Endodermal cell (in vitro differentiated cells): ENCODE results near the gene MCTP1. TPM values are rescaled to one million over a fixed set of nuclear protein-coding genes. Genes with fewer than 3 reads are reported as not detected.

Experiments
- DNase-seq: peaks from one replicate; pipeline ENCODE4 v3.0.0-alpha.2; 2017
- H3K27ac ChIP-seq: 2 replicates; pipeline ENCODE4 v1.5.1; 2013; ENCODE audit warnings: mild to moderate bottlenecking, low read depth, low read length, moderate library complexity
- H3K27me3 ChIP-seq: 2 replicates; pipeline ENCODE4 v1.6.1; 2013; ENCODE audit warnings: mild to moderate bottlenecking, low read length, moderate library complexity; ENCODE audit not compliant: insufficient read depth, control insufficient read depth, poor library complexity, severe bottlenecking
- H3K36me3 ChIP-seq: 2 replicates; pipeline ENCODE4 v1.7.0; 2013; ENCODE audit warnings: mild to moderate bottlenecking, low read length, moderate library complexity; ENCODE audit not compliant: control insufficient read depth, insufficient read depth
- H3K4me1 ChIP-seq: one replicate; pipeline ENCODE4 v1.7.0; 2013; ENCODE audit warnings: low read length; ENCODE audit not compliant: control insufficient read depth, insufficient read depth
- H3K4me3 ChIP-seq: 2 replicates; pipeline ENCODE4 v1.5.1; 2013; ENCODE audit warnings: mild to moderate bottlenecking, low read length, moderate library complexity
- H3K9ac ChIP-seq: 2 replicates; pipeline ENCODE4 v1.6.1; 2013; ENCODE audit warnings: mild to moderate bottlenecking, low read length, moderate library complexity; ENCODE audit not compliant: poor library complexity, severe bottlenecking; ENCODE audit errors: extremely low read depth
- H3K9me3 ChIP-seq: 2 replicates; pipeline ENCODE4 v1.6.1; 2013; ENCODE audit warnings: mild to moderate bottlenecking, low read length, moderate library complexity; ENCODE audit not compliant: control insufficient read depth
- H3K27ac Mint-ChIP-seq: 2 replicates; pipeline ENCODE4 v1.8.0; 2020; ENCODE audit warnings: mixed read lengths
- H3K27me3 Mint-ChIP-seq: 2 replicates; pipeline ENCODE4 v1.8.0; 2021; ENCODE audit warnings: mild to moderate bottlenecking, mixed read lengths; ENCODE audit not compliant: insufficient read depth
- H3K36me3 Mint-ChIP-seq: 2 replicates; pipeline ENCODE4 v1.8.0; 2020; ENCODE audit warnings: low read depth, mixed read lengths
- H3K4me1 Mint-ChIP-seq: 2 replicates; pipeline ENCODE4 v1.8.0; 2020; ENCODE audit warnings: mixed read lengths
- H3K4me3 Mint-ChIP-seq: 2 replicates; pipeline ENCODE4 v1.8.0; 2020; ENCODE audit warnings: mild to moderate bottlenecking, moderate library complexity, mixed read lengths
- H3K9me3 Mint-ChIP-seq: 2 replicates; pipeline ENCODE4 v1.8.0; 2020; ENCODE audit warnings: mild to moderate bottlenecking, mixed read lengths
- WGBS, 2 experiments: methylation state at CpG; one replicate each; pipeline versions ENCODE4 v1.1.5 to v1.1.7; 2013; ENCODE audit warnings: missing lambda C conversion rate in 2 of 2, mixed read lengths in 1 of 2; ENCODE audit not compliant: insufficient coverage in 1 of 2, insufficient read length in 1 of 2; 5-methylcytosine and 5-hydroxymethylcytosine counted together
- total RNA-seq, 2 donors: library from RNA; stranded (reverse); fragmentation: NEBNext Ultra II Directional in 1 of 2; extraction: Animal tissue kit (Norgen Biotek cat#: 25700) in 1 of 2; gene quantifications; 2 replicates in 1 of 2; 3 replicates in 1 of 2; pipeline ENCODE4 v1.2.1, GENCODE V29; 2021
- TF ChIP-seq, protein P1 (sequence below): fragments of 200-600 bp; sonication (generic); conservative IDR thresholded peaks from 2 replicates; pipeline ENCODE4 v1.5.0; 2021; ENCODE audit warnings: antibody characterized with exemption, mild to moderate bottlenecking

The MCTP1 gene
- total RNA-seq, 2 donors from 2014 or later = 0.71 to 3.7 TPM

DNA sequence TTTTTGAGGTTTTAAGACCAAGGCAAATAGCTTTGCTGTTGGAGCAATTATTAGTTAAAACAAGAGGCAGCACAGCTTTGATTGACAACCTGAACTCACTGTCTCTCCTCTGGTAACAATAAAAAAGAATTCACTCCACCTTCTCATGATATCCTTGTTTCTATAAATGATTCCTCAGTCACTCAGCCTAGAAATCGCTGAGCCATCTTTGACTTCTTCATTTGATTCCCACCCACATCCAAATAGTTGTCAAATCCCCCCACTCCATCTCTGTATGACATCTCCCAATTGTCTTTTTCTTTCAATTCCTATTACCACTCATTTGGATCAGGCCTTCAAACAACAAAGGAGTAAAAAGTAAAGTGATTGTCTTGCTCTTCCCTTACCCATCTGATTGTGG is 266.4 kb downstream of the MCTP1 start:
- DNase-seq = no peak
- TF ChIP-seq, protein P1, sequence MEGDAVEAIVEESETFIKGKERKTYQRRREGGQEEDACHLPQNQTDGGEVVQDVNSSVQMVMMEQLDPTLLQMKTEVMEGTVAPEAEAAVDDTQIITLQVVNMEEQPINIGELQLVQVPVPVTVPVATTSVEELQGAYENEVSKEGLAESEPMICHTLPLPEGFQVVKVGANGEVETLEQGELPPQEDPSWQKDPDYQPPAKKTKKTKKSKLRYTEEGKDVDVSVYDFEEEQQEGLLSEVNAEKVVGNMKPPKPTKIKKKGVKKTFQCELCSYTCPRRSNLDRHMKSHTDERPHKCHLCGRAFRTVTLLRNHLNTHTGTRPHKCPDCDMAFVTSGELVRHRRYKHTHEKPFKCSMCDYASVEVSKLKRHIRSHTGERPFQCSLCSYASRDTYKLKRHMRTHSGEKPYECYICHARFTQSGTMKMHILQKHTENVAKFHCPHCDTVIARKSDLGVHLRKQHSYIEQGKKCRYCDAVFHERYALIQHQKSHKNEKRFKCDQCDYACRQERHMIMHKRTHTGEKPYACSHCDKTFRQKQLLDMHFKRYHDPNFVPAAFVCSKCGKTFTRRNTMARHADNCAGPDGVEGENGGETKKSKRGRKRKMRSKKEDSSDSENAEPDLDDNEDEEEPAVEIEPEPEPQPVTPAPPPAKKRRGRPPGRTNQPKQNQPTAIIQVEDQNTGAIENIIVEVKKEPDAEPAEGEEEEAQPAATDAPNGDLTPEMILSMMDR = no peak
- Mint-ChIP-seq H3K27me3 (no peaks in the 10 kb centered on the region), H3K9me3 (no peaks in the 10 kb centered on the region), H3K36me3 (no peaks in the 10 kb centered on the region), H3K27ac (no peak overlapping the region), H3K4me3 (no peak overlapping the region), H3K4me1 (no peaks in the 10 kb centered on the region)
- Histone ChIP-seq H3K9me3 (no peaks in the 10 kb centered on the region), H3K4me3 (no peak overlapping the region), H3K9ac (no peak overlapping the region), H3K36me3 (no peaks in the 10 kb centered on the region), H3K27me3 (no peaks in the 10 kb centered on the region), H3K27ac (no peak overlapping the region), H3K4me1 (no peaks in the 10 kb centered on the region)
- 89% methylated on average over 1 of the region's 1 CpG; no CpG with 5 or more reads in 1 of the 2 experiments for WGBS, 2 experiments

DNA sequence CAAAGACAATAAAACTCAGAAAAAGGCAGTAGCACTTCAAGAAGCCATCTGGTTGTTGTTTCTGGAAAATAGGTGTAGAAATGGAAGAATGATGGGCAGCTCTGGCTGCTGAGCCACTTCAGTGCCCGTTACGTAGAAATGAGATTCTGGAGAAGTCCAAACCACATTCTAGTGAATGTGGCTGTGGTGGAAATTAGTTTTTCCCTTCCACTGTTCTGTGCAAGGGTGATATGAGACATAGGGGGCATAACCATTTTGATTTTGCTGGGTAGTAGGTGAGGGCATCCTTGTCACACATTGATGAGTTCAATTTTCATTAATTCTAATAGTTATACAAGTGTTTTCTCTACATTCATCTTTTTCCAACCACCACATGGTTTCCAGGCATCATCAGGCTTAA is 275.1 kb downstream of the MCTP1 start:
- no peak overlapping the region for H3K27ac Mint-ChIP-seq
- TF ChIP-seq, protein P1 = no peak
- Histone ChIP-seq H3K36me3 (no peaks in the 10 kb centered on the region), H3K4me1 (no peaks in the 10 kb centered on the region), H3K9me3 (peaks cover 2% of the 10 kb centered on the region), H3K27me3 (no peaks in the 10 kb centered on the region), H3K9ac (no peak overlapping the region), H3K27ac (no peak overlapping the region), H3K4me3 (no peak overlapping the region)
- no peak overlapping the region for H3K4me3 Mint-ChIP-seq
- no peak for DNase-seq
- no peaks in the 10 kb centered on the region for H3K27me3 Mint-ChIP-seq
- peaks cover 11% of the 10 kb centered on the region for H3K9me3 Mint-ChIP-seq
- H3K4me1 Mint-ChIP-seq = no peaks in the 10 kb centered on the region
- 95 to 100% methylated on average over 2 of the region's 2 CpGs for WGBS, 2 experiments
- H3K36me3 Mint-ChIP-seq = peaks cover 2% of the 10 kb centered on the region

DNA sequence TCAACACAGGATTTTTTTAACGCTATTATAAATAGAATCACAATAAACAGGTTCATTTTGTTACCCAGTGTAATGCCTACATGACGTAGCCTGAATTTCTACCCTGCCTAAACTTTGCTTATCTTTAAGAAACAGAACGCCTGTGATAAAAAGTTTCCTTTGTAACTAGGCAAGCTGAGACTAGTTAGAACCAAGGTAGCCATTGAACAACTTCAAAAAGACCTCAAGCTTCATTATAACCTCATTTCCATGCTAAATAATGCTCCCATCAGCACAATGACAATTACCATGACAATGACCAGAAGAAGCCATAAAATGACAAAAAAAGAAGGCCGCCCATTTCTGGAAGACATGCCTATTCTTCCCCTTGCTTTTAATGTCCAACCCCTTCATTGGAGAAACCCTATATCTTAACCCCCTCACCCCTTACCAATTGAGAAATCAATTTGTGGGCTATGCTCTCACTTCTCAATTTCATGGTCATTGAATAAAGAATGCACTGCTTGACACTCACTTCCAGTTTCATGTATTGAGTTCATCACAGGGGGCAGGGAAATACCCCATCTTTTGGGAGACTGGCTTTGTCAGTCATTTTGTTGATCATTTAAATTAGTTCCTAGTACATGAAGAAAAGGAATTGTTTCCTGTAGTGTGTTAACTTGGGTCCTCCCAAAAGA is 276.8 kb downstream of the MCTP1 start:
- Histone ChIP-seq H3K36me3 (no peaks in the 10 kb centered on the region), H3K27ac (no peak overlapping the region), H3K4me1 (no peaks in the 10 kb centered on the region), H3K4me3 (no peak overlapping the region), H3K9ac (no peak overlapping the region), H3K9me3 (peaks cover 16% of the 10 kb centered on the region), H3K27me3 (no peaks in the 10 kb centered on the region)
- no peak for DNase-seq
- no peaks in the 10 kb centered on the region for H3K27me3 Mint-ChIP-seq
- no peak overlapping the region for H3K27ac Mint-ChIP-seq
- TF ChIP-seq, protein P1 = no peak
- peaks cover 26% of the 10 kb centered on the region for H3K9me3 Mint-ChIP-seq
- H3K36me3 Mint-ChIP-seq = peaks cover 9% of the 10 kb centered on the region
- H3K4me1 Mint-ChIP-seq = no peaks in the 10 kb centered on the region
- no peak overlapping the region for H3K4me3 Mint-ChIP-seq
- 85 to 88% methylated on average over 4 of the region's 4 CpGs for WGBS, 2 experiments
